HG02571 (cell line): ENCODE data around the gene WNT7B.

Experiments used
- ATAC-seq: cut with Tn5 transposase; IDR thresholded peaks from one replicate; pipeline ENCODE4 v1.9.1; 2021; ENCODE audit warnings: mild to moderate bottlenecking, moderate library complexity; ENCODE audit not compliant: unreplicated experiment

WNT7B gene

GRCh38 chr22:45914309-45914708 is 62.7 kb downstream of the WNT7B start:
- ATAC-seq, result no peak

DNA sequence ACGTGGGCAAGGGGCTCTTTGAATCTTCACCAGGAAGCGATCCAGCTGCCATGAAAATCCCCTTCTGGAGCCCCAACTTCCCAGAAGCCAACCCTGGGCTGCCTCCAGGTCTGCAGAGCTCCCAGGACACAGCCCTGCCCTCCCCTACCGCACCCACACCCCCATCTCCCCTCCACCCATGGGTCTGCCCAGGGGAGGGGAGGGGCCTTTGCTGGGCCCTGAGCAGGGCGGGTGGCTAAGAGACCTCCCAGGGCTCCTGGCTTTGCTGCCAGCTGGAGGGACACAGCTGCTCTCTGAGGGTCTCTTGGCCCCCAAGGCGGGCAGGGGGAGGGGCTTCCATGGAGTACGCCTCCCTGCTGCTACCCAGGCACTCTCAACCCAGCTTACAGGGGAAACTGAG is 64.1 kb downstream of the WNT7B start:
- ATAC-seq, result no peak

DNA sequence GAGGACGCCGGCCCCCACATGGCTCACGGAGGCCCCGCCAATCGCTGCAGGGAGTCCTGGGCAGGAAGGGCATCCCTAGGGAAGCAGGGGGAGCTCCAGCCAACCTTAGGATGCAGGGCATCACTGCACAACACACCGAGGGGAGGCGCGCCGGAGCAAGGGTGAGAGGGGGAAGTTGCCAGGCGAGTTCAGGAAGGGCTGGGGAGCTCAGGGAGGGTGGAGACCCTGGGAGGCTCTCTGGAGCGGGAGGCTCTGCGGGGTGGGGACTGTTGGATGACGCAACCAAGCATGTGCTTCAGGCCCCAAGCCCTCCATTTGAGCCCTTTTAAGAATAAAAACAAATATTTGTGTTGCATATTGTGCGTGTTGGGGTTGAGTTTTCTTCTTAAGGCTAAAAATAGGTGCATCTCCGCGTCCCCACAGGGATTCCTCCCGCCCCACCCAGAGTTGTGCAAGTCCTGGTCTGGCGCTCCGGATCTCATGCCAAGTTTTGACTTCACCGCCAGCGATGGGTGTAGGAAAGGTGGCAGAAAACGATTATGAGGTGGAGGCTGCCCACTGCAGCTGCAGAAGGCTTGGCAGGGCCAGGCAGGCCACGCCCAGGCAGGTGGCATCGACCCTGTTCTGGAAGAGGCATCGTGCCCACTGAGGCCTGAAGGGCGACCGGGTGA is 65.2 kb downstream of the WNT7B start:
- ATAC-seq, result no peak

- no peak for ATAC-seq
These were observed 66.0 kb downstream of the WNT7B start for GRCh38 chr22:45910928-45911467.

DNA sequence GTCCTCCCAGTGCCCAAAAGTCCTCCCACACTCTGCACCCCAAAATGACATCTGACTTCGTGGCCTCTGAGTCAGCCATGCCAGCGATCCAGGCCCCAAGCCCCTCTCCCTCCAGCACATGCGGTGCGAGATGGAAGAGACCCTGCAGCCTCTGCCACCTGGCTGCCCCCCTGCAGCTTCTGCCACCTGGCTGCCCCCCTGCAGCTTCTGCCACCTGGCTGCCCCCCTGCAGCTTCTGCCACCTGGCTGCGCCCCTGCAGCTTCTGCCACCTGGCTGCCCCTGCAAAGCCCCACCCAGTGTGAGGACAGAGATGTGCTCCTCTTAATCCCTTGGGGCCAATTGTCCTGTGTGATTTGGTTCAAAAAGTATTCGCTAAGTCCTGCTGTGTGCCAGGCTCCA is 68.0 kb downstream of the WNT7B start:
- ATAC-seq, result no peak

DNA sequence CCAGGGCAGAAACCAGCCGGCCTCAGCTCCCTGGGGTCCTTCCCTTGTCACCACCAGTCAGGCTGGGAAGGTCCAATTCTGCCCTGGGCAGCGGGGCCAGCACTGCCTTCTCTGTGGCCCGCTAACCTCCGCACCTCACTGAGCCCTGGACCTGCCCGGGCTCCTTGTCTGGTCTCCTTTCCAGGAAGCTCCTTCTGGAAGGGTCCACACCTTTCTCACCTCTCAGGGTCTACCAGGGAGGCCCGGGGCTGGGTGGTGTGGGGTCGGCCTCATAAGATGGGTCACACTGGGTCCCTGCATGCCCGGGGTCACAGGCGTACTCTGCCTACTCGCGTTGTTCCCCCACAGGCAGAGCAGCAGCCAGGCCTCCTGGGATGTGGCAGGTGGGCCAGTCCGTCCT is 69.0 kb downstream of the WNT7B start:
- ATAC-seq, result no peak

DNA sequence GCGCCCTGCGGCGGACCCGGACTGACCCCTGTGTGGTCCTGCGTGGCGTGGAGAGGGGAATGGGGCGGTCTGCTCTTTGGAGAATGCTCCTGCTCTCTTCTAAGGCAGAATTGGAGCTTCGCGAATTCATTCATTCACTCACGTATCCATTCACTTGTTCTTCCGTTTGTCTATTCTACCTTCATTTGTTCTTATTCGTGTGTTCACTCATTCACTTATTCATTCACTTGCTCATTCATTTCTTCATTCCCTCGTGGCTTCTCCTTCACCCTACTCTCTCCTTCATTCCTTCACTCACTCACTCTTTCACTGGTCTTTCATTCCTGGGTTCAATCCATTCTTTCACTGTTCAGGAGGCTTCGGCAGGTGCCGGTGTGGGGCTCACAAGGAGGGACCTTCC is 69.6 kb downstream of the WNT7B start:
- no peak for ATAC-seq

DNA sequence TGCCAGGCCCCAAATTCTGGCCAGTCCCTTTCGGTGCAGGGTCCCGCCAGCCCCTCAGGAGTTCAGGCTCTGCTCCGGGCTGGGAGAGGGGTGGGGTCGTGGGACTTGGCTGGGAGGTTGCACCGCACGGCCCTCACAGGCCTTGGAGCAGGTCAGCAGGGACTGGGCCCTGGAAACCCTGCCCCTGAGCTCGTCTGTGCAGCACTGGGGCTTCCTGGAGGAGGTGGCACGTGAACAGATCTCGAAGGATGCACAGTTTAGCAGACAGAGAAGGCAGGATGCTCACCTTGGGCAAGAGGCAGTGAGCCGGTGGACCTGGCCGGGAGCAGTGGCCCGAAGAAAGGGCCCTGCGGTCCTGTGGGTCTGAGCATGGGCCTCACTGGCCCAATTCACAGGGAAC is 70.0 kb downstream of the WNT7B start:
- no peak for ATAC-seq

DNA sequence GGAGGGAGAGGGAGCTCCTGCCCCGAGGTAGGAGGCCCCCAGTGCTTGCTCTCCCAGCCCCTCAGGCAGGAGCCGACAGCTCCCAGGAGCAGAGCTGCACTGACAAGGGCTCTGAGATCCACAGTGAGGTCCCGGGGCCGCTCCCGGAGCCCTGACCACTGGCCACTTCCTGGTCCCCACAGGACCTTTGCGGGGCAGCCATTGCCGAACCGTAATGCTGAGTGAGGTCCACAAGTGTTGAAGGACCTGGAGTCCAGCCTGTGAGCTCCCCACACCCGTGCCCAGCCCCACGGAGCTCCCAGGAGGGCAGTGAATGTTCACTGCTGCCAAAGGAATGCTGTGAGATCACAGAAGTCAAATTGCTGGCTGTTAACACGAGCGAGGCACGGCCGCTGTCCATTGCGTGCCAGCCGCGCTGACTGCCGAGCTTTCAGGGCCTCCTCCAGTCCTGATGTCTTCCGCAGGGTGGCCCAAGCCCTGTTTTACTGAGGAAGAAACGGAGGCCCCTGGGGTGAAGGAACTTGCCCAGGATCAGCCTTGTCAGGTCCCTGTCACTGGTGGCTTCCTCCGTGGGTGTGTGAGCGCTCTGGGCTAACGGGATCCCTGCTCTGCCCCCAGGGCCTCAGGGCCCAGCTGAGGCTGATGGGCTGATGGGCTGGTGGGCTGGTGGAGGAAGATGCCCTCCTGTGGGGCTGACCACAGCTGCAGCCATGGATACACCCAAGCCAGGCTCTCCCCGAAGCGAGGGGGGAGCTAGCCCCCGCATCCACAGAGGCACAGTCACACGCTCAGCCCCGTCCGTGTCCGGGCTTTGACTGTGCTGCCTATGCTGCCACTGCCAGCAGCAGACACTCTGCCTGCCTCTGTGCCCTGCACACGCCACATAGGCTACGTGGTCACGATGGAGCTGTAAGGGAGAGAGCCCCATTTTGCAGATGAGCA is 70.8 kb downstream of the WNT7B start:
- ATAC-seq, result no peak

DNA sequence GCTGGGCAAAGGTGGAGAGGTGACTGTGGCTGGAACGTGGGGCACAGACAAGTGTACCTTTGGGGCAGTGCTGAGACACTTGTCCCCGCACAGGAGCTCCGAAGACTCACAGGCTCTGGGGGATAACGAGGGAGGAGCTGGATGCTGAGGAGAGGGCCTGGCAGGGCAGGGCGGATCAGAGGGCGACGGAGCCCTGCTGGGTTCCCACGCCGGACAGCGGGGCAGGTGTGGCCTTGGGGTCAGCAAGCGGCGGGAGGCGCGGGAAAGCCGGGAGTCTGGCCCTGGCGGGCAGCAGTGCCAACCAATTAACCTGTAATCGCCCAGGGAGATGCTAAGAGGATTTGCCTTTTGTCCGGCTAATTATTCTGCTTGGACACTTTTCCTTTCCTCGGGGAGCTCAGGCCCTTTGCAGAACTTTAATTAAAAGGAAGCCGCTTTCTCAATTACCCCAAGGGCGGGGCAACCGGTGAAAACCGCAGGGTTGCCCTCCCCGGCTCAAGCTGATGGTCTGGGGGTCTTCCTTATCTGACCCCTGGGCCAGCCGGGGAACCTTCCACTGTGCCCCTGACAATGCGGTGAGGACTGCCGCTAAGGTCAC is 71.5 kb downstream of the WNT7B start:
- no peak for ATAC-seq

DNA sequence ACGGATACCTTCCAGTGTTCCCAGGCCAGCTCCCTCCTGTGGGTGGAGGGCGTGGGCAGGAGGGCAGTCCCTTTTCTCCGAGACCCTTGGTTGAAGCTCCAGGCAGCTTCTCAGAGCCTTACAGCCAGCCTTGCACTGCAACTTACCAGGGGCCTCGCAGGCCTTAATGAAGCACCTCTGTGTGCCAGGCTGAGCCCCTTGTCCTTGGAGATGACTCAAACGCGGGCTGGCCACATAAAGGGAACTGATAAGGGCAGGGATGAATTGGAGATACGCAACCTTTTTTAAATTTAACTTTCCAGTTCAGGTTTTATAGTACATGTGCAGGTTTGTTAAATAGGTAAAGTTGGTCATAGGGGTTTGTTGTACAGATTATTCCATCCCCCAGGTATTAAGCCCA is 72.7 kb downstream of the WNT7B start:
- no peak for ATAC-seq

DNA sequence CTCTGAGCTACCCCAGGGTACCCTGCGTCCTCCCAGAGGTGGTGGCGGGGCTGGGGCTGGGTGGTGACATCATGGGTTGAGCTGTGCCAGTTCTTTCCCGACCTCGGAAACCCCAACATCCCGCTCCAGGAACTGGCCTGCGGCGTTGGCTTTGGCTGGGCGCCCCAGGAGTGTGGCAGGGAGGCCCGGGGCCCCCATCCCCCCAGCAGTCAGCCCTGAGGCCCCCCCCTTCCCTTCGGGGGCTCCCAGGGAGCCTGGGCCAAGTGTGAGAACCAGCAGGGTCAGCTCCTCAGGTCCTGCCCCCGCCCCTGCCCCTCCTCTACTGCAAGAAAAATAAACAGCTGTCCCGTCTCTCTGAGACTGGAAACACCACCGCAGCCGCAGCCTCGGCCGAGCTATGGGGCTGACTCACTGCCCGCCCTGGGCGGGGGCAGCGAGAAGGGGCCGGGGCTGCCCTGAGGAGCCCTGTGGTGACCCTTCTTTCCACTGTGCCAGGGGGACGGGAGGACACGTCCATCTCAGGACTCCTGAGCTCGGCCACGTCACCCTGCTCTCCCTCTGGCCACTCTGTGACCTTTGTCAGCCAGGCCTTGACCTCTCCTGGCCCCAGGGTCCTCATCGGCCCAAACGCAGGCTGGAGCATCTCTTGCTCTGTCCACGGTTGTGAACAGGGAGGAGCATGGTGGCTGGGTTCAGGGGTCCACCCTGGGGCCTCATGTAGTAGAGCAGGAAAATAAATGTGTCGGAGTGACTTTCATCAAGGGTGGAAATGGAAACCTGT is 73.4 kb downstream of the WNT7B start:
- ATAC-seq, result no peak

GRCh38 chr22:45897736-45898135 is 79.2 kb downstream of the WNT7B start:
- ATAC-seq, result no peak

DNA sequence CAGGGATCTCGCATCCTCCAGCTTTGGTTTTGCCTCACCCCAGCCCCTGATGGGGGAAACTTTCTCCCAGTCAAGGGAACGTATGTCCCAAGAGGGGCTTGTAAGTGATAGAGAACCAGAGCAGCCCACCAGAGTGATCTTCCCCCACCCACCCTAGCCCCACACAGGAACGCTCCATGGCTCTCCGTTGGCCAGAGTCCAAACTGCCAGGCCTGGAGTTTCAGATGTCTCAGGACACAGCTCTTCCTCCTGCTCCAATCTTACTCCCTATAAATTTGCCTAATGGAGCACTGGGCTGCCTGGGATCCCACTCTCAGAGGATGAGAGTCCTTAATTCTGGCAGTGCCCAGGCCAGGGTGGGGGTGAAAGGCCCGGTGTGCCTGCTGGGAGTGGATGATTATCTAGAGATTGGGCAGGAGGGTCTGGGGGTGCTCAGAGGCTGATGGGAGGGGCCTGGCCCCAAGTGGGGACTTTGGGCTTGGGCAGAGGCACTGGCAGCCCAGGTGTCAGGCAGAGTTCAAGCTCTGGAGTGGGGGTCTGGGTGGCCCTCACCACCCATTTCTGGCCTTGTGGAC is 79.9 kb downstream of the WNT7B start:
- ATAC-seq, result no peak

DNA sequence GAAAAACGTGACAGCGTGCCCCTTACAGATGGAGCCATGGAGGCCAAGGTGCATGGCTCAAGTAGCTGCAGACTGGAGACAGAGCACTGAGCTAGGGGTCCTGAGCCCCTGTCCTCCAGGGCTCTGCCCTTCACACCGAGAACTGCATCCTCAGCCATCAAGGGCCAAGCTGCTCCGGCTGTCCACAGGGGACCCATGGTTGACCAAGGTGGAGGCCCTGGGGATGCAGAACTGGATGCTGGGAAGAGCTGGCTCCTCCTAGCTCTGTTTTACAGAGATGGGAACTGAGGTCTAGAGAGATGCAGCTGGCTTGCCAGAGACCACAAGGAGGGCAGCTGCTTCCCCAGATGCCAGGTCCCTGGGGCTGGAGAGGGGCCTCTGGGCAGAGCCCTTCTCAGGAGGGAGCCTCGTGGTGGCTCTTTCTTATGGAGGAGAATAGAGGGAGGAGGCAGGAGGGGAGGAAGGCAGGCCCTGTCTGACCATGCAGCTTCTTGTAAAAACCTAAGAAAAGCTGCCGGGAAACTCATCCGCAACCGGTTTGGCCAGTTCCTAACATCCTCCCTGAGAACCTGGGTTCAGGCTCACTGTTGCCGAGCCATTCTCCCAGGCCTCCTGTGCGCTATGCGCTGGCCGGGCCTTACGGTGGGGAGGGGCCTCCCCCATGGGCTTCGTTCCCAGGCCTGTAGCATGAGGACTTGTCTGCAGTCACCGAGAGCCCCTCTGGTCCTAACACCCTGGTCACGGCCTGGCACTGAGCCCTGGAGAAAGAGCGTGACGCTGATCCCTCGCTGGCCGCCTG is 80.6 kb downstream of the WNT7B start:
- no peak for ATAC-seq

GRCh38 chr22:45895436-45896152 is 81.4 kb downstream of the WNT7B start:
- no peak for ATAC-seq

DNA sequence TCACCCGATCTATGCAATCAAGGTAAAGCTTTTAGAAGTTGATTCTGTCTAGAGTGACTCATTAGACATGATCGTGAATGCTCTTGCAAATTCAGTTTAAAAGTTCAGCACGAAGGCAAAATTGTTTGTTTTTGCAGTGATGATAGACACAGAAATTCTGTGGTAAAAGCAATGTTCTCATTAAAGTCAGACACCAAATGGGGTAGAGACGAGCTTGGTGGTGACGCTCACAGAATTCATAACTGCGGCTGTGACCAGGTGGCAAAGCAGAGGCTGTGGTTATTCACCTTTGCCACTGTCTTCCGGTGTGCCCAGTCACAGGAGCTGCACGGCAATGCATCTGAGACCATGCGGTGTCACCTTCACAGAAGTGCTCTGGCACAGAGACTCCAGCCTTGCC is 83.4 kb downstream of the WNT7B start:
- no peak for ATAC-seq

DNA sequence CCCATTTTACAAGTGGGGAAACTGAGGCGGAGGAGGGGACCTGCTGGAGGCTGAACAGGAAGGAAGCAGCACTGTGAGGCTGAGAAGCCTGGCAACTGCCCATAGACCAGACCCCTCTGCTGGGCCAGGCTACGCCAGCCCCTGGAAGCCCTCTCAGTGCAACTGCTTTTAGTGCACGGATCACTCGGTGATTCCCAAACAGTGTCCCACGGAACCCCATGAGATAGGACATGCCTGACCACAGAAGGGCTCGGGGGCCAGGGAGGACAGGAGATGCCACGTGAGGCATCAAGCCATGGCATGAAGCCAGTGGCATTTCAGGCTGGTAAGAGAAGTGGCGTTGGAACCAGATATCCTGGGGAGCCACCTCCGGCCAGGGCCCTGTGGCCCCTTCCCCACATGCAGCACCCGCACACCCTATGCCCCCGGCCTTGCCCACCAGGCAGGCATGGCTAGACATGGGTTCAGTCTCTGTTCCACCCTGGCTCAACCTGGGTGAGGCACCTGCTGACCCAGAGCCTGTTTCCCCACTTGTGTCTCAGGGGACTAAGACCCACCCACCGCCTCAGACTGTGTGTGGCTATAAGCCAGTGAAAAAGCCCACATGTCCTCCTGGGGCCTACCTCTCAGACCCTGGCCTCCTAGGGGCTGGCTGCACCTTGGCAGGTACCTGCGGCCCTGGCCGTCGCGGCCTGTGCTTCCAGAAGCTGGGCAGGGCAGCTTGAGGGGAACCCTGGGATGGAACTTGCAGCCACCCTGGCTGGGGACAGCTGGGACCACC is 84.1 kb downstream of the WNT7B start:
- no peak for ATAC-seq
